ENCODE data around the gene FCER2. TPM values are rescaled to one million over a fixed set of nuclear protein-coding genes. Genes with fewer than 3 reads are reported as not detected.

The FCER2 gene
- polyA plus RNA-seq, 12 donors = 0.27 to 1.8 (median 0.43) TPM; not detected in 2

GRCh38 chr19:7701049-7701653 lies 780 bp downstream of the FCER2 start:
- no peak for DNase-seq

GRCh38 chr19:7699417-7700401 lies 2.2 kb downstream of the FCER2 start:
- no peak for DNase-seq

DNA sequence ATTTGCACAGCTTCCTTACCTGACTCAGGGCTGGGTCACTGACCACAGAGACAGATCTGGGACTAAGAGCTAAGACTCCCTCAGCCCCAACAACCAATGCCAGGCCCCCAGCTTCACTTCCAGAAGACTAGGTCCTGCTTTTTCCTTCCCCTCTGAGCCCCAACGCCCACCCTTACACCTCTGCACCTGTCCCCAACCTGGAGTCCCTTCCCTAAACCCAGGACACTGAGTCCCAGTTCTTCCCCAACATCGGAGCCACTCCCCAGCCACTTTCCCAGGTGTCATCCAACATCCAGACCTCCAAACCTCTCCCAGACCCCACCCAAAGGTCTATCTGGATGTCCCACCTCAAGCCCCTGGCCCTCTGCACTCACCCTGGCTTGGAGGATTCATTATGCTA lies 2.9 kb downstream of the FCER2 start:
- DNase-seq = no peak

- DNase-seq = no peak
These were observed 3.3 kb downstream of the FCER2 start for GRCh38 chr19:7698583-7698982.

DNA sequence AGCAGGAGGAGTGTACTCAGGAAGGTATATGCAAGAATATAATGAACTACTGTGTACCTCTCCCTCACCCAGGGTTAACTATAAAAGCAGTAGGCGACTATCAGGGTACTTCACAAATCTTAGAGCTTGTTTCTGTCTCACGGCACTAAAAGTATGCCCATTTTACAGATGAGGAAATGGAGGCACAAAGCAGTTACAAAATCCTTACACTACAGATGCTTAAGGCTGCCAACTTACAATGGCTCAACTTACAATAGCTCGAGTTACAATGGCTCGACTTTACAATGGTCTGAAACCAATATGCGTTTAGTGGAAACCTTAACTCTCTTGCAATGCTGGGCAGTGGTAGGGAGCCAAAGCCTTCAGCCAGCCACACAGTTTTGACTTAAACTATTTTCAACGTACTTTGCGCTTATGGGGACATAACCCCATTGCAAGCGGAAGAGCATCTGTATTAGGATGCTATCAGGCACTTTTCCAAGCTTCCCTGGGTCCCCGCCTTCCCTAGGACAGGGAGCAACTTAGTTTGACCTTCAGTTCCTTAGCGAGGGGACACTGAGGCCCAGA lies 4.1 kb downstream of the FCER2 start:
- no peak for DNase-seq

DNA sequence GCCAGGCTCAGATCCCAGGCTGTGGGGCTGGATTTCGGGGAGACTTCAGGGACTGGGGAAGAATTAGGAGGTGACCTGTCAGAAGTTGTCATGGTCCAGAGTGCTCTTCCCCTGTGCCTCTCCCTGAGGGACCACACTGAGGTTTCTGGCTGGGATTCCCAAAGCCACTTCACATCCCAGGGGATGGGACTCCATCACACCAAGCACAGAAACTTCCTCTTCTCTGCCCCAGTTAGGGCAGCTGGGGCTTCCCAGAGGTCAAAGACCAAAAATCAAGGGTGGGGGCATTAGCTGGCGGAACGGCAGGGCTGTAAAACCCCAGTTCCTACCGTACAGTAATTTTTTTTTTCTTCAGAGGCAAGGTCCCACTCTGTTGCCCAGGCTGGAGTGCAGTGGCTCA lies 7.4 kb downstream of the FCER2 start:
- no peak for DNase-seq

- no peak for DNase-seq
These were observed 9.4 kb downstream of the FCER2 start for GRCh38 chr19:7692417-7693088.

DNA sequence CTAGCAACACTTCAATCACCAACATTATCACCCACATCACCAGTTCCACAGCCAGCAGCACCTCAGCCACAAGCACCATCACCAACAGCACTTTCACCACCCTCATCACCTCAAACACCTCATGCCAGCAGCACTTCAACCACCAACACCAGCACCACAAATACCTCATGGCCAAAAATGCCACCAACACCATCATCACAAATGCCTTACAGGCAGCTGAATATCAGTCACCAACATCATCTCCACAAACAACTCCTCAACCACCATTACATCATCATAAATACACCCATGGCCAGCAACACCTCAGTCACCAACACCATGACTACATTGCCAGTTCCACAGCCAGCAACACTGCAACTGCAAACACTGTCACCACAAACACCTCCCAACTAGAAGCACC lies 10.4 kb downstream of the FCER2 start:
- DNase-seq = no peak

- DNase-seq = no peak
These were observed 11.1 kb downstream of the FCER2 start for GRCh38 chr19:7690779-7691258.

GRCh38 chr19:7689165-7689564 lies 12.8 kb downstream of the FCER2 start:
- DNase-seq = no peak

DNA sequence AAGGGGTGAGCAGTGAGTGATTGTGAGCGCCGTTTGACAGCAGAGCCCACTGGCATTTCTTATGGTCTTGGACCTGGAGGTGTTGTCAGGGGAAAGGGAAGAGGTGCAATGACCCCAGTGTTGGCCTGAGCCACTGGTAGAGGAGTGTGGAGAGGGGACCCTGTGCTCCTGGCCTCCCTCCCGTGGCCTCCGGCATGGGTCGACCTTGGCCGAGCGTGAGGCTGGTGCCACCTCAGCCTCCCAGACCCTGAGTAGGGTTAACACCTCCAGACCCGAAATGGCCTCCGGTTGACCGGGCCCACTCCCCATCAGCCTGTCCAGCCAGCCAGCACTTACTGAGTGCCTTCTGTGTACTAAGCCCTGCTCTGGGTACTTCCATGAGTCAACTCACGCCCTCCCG lies 14.8 kb downstream of the FCER2 start:
- no peak for DNase-seq

- DNase-seq = no peak
These were observed 16.1 kb downstream of the FCER2 start for GRCh38 chr19:7685546-7686445.

DNA sequence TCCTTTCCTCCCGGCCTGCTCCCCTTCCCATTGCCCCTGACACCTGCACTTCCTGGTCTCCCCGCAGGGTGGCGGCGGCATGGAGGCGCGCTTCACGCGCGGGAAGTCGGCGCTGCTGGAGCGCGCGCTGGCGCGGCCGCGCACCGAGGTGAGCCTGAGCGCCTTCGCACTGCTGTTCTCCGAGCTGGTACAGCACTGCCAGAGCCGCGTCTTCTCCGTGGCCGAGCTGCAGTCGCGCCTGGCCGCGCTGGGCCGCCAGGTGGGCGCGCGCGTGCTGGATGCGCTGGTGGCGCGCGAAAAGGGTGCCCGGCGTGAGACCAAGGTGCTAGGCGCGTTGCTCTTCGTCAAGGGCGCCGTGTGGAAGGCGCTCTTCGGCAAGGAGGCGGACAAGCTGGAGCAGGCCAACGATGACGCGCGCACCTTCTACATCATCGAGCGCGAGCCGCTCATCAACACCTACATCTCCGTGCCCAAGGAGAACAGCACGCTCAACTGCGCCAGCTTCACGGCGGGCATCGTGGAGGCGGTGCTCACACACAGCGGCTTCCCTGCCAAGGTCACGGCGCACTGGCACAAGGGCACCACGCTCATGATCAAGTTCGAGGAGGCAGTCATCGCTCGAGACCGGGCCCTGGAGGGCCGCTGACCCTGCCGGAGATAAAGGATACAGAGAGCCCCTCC lies 19.6 kb downstream of the FCER2 start:
- no peak for DNase-seq

- peak; percentile 73 for DNase-seq
These were observed 20.4 kb downstream of the FCER2 start for GRCh38 chr19:7681340-7682174.

DNA sequence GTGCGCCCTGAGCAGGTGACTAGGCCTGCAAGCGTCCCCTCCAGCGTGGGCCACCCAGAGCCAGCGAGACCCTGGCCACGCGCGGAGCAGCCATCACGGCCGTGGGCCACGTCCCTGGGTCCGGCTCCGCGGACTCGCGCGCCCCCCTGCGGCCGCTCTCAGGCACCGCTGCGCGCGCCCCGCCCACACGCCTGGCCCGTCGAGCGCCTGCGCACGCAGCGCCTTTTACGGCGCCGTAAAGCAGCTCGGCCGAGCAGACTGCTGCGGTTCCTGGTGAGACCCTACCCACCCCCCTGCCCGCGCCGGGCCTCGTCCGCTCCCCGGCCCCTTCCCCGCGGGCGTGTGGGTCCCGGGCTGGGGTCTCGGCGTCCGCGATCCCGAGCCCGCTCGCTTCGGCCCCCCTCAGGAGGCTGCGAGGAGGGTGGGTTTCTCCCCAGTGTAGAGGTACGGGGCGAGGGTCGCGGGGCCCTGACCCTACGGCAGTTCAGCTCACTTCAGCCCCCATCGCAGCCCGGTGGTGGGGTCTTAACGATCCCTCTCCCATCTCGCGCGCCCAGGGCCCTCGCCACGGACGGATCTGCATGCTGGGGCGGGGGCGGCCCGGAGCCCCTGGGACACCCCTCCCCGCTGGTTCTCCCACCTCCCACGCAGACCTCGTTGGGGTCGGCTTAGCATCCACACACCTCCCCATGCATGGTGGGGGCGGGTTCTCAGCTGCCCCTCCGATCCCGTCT lies 21.2 kb downstream of the FCER2 start, which contains the start of gene TRAPPC5:
TSS of gene TRAPPC5 (plus strand) at position 228 of the 734 bp plus-strand sequence. CDS start 1,421 bp downstream, outside the sequence.
- peak; percentile 90 for DNase-seq

DNA sequence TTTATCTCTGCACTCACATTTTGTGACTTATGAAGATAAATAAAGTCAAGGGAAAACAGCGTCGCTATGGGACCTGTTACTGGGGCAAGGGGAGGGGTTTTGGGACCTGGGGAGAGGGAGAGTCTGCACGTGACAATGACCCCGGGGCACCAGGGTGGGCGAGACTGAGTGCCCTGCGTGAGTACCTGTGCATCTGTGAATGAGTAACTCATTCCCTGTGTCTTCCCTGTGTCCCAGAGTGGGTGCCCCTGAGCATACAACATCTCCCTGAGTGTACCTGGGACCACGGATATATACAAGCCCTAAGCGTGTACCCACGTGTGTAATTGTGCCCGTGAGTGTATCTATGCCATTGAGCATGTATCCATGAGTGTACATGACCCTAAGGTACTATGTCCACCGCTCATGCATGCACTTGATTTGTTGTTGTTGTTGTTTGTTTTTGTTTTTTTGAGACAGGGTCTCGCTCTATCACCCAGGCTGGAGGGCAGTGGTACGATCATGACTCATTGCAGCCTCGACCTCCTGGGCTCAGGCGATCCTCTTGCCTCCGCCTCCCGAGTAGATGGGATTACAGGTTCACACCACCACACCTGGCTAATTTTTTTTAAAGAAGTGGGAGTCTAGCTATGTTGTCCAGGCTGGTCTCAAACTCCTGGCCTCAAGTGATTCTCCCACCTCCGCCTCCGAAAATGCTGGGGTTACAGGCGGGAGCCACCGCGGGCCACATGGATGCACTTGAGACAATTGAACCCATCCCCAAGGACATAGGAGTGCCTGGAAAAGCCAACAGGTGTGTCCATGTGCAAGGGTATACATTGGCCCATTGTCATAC lies 21.9 kb downstream of the FCER2 start:
- no peak for DNase-seq

DNA sequence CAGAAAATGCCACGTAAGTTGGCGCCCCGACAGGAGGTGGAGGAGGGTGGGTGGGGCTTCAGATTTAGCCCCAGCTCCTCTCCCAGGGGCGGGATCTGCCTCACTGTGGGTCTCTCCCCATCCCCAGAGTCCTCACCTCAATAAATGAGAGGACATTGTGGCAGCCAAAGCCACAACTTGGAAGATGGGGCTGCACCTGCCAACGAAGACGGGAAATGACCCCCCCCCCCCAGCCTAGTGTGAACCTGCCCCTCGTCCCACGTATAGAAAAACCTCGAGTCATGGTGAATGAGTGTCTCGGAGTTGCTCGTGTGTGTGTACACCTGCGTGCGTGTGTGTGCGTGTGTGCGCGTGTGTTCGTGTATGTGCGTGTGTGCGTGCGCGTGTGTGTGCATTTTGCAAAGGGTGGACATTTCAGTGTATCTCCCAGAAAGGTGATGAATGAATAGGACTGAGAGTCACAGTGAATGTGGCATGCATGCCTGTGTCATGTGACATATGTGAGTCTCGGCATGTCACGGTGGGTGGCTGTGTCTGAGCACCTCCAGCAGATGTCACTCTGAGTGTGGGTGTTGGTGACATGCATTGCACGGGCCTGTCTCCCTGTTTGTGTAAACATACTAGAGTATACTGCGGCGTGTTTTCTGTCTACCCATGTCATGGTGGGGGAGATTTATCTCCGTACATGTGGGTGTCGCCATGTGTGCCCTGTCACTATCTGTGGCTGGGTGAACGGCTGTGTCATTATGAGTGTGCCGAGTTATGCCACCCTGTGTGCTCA lies 22.8 kb downstream of the FCER2 start:
- DNase-seq = no peak
